Hematopoietic multipotent progenitor cell treated with erythropoietin and hydrocortisone succinate and interleukin-3 and kit ligand, for 4 days (in vitro differentiated cells): Measurements from ENCODE around the gene CUL3.

ENCODE experiments used
- DNase-seq: peaks from one replicate; pipeline ENCODE4 v3.0.0-alpha.2; 2015

The CUL3 gene

DNA sequence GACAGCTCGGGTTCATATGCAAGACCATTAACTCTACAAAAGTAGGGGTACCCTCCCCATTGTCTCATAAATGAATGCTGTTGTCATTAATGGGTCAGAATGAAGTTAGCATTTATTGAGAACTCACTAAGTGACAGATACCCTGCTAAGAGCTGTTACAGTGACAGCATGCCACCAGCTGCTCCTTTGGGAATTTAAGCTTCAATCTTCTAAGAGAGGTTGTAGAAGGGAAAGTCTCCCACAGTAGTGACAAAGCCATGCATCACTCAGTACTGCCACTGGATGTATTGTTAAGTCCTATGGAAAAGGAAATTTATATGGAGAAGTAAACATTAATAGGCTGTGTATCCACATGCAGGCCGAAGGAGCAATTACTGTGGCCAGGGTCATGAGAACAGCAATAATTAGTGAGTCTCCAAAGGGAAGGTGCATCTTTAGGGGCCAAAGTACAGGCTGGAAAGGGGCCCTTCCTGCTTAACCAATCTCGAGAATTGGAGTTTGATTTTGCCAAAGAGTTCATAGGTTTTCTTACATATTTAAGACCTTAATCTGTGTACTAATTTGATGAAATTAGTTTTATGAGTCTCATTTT, 118.8 kb downstream of the CUL3 start:
- DNase-seq = no peak

DNA sequence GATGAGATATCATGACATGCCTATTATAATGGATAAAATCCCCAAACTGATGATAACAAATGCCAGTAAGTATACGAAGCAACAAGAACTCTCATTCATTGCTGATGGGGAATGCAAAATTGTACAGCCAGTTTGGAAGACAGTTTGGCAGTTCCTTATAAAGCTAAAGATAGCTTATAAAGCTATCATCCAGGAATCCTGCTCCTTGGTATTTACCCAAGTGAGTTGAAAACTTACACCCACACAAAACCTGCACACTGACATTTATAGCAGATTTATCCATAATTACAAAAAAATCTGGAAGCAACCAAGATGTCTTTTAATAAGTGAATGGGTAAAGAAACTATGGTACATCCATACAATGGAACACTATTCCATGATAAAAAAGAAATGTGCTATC, 123.8 kb downstream of the CUL3 start:
- DNase-seq = no peak

DNA sequence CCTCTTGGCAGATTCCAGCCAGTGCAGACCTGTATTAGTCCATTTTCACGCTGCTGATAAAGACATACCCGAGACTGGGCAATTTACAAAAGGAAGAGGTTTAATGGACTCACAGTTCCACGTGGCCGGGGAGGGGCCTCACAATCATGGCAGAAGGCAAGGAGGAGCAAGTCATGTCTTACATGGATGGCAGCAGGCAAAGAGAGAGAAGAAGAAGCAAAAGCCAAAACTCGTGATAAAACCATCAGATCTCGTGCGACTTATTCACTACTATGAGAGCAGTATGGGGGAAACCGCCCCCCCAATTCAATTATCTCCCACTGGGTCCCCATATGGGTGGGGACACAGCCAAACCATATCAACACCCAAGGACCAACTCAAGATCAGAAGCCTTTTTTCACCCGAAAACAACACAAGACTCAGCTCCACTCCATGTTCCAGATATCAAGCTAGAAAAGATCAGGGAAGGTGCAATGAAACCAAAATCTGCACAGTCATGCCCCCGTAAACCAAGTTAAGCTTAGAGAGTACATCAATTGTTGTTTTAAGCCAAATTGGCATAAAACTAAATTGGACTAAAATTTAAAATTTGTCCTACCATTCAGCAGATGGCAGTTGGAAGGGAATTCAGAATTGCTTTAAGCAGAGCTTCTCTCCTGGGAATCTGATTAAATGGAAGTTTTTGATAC, 127.6 kb downstream of the CUL3 start:
- no peak for DNase-seq

GRCh38 chr2:224453892-224454291, 131.3 kb downstream of the CUL3 start:
- no peak for DNase-seq

DNA sequence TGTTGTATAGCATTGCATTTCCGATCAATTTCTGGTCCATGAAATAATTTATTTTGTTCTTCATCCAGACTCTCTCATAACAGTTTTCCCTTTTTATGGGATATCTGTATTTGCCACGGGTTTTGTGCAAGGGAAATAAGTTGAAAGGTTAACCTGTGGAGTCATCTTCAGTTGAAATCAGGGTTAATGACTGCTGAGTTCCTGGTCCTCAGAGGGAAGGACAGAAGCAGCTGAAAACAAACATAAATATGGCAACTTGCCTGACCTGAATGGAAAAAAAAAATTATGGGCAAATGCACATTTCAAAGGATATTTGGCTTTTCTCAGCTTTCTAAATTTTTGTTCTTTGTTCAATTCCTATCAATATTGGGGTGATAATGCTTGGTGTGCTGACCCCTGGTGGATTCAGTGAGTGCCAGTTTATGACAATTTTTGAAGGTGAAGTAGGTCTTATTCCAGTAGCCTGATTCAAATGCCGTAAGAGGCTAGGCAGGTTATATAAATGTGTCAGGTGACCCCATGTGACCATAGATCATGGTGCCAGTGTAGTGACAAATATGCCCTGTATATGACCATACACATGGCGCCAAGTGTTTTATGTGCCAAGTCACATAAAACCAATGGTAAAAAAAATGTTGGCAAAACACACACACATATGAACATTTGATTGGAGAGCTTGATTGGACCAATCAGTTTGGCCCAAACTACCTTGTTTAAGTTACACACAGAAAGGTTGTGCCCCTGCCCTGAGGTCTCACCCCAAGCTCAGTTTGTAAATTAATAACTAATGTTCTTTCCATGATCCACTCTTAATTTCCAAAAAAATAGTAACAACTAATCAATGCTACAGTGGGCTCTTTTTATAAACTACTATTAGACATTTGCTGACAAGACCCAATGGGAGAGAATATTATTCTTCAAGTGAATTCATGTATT, 135.7 kb downstream of the CUL3 start:
- peak; percentile 80 for DNase-seq

DNA sequence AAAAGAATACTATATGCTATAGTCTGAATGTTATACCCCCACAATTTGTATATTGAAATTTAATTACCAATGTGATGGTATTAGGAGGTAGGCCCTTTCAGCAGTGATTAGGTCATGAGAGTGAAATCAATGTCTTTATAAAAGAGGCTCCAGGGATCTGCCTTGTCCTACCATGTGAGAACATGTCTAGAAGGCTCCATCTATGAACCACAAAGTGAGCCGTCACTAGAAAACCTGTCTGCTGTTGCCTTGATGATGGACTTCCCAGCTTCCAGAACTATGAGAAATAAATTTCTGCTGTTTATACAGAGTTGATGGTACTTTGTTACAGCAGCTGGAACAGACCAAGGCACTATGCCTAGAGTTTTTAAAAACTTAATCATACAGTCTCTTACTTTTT, 136.9 kb downstream of the CUL3 start:
- DNase-seq = no peak

DNA sequence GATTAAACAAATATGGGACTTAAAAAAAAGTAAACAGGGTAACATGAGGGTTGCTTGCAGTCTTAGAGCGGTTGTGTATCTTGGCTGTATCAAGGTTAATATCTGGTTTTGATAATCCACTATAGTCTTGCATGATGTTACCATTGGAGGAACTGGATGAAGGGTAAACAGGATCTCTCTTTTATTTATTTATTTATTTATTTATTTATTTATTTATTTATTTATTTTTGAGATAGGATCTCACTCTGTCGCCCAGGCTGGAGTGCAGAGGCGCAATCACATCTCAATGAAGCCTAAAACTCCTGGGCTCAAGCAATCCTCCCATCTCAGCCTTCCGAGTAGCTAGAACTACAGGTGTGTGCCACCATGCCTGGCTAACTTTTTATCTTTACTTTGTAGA, 140.4 kb downstream of the CUL3 start:
- no peak for DNase-seq

GRCh38 chr2:224444021-224444420, 141.1 kb downstream of the CUL3 start:
- DNase-seq = peak; percentile 55

GRCh38 chr2:224442071-224442967, 142.8 kb downstream of the CUL3 start:
- DNase-seq = peak; percentile 71

DNA sequence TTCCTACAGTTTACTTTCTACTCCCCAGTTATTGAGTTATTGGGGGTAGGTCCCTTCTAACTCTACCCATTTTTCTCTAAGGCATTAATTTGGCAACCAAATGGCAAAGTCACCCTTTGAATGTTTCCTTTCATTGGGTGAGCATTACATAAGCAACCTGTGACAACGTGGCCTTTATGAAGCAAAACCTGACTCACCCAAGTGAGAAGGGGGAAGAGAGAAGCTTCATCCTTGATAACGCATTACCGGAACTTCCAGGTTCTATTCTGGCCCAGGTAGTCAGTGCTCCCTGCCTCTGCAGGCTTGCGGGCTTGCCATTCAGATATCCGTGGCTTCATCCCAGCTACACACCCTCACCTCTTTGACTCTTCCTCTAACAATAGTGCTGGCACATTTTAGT, 144.2 kb downstream of the CUL3 start:
- no peak for DNase-seq

DNA sequence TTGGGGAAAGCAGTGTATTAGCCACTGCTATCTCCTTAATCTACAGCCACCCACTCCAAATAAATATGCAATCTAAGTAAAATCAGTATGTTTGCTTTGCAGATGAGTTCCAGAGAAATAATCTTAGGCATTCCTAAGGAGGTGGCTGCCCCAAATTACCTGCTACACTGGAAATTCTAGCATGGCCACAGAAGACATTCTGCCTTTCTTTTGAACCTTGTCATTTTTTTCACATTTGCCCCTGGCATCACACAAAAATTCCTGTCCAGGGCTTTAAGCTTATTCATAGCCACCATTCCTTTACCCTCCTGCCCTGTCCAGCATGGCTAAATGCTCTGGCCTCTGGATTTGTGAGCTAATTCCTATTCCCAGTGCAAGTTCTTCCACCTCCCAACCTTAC, 146.4 kb downstream of the CUL3 start:
- DNase-seq = no peak

GRCh38 chr2:224436634-224437033, 148.5 kb downstream of the CUL3 start:
- DNase-seq = no peak

DNA sequence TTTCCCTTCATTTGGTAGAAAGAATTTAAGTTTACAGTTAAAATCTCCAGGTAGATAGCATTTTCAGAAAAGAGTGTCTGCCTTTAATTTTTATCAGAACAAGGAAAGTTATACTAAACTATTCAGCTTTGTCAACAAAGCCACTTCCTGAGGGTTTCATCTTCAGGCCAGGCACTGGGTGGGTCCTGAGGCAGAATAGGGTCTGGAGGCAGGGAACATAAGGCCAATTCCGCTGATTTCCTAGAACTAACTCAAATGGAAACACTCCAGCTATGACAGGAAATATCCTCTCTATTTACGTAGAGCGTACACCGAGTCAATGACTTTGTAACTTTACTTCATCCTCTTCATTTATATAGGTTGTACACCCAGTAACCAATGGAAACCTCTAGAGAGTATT, 150.5 kb downstream of the CUL3 start:
- no peak for DNase-seq

- DNase-seq = no peak
Measured at GRCh38 chr2:224433442-224433841, 151.7 kb downstream of the CUL3 start.

DNA sequence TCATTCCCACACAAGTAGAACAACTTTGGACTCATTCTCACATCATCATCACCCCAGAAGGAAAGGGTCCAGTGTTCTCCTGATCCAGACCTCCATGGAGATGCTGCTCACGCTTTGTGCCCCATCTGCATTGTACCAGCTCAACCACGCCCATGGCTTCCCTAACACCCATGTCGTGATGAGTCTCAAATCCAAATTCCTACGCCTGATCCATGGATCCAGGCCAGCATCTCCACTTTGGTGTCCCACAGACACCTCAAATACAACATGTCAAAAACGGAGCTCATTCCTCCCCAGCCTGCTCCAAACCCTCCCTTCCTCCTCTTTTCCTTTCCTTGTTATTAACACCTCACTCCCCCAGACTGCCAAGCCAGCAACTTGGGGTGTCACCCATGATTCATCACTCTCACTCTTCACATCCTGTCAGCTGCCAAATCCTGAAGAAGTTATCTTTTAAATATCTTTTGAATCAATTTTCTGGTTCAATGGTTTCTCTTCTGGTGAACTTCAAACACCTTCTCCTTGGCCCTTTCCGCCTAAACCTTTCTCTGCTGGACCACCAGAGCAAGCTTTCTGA, 153.1 kb downstream of the CUL3 start:
- no peak for DNase-seq

DNA sequence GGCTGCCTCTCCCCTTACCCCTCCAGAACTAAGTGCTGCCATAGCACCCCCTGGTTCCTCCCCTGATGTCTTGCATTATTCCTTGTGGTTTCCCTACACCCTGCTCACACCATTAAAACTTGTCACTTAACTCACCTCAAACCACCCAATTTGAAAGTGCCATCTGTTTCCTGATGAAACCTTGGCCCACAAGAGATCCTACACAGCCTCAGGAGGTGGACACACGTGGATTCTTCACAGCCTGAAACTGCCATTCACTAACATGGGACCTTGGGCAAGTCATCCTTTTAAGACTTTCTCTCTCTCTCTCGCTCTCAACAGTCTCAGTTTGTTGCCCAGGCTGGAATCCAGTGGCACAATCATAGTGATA, 155.7 kb downstream of the CUL3 start:
- peak; percentile 69 for DNase-seq

- no peak for DNase-seq
Measured at GRCh38 chr2:224428787-224429440, 156.2 kb downstream of the CUL3 start.

GRCh38 chr2:224427471-224427870, 157.7 kb downstream of the CUL3 start:
- no peak for DNase-seq

GRCh38 chr2:224426656-224427055, 158.5 kb downstream of the CUL3 start:
- DNase-seq = peak; percentile 35

- DNase-seq = no peak
Measured at GRCh38 chr2:224421065-224421464, 164.1 kb downstream of the CUL3 start.
